Natural killer cell (primary cell): Measurements from ENCODE around the gene PLN. TPM values are rescaled to one million over a fixed set of nuclear protein-coding genes. Genes with fewer than 3 reads are reported as not detected.

Source experiments
- ATAC-seq, 3 donors: fragments of 150-1000 bp in 2 of 3; fragments of 200-7000 bp in 1 of 3; cut with Tn5 transposase; 1 replicate in 1 of 3; 2 replicates in 2 of 3; pipeline ENCODE4 v1.10.0; 2021; ENCODE audit warnings: mild to moderate bottlenecking in 2 of 3, moderate library complexity in 2 of 3
- DNase-seq, 2 donors: peaks; one replicate each; pipeline versions ENCODE4 v3.0.0 to v3.0.0-alpha.2; 2013 to 2021; ENCODE audit warnings: mixed read lengths in 1 of 2
- H3K27ac ChIP-seq: one replicate; pipeline ENCODE4 v1.5.1; 2013; ENCODE audit warnings: mild to moderate bottlenecking, low read length
- H3K27me3 ChIP-seq: one replicate; pipeline ENCODE4 v1.6.1; 2013; ENCODE audit warnings: low read length; ENCODE audit not compliant: control insufficient read depth, insufficient read depth
- H3K36me3 ChIP-seq: one replicate; pipeline ENCODE4 v1.6.1; 2013; ENCODE audit warnings: low read length; ENCODE audit not compliant: control insufficient read depth, insufficient read depth
- H3K4me1 ChIP-seq: one replicate; pipeline ENCODE4 v1.6.1; 2013; ENCODE audit warnings: low read length; ENCODE audit not compliant: control insufficient read depth, insufficient read depth
- H3K4me3 ChIP-seq: one replicate; pipeline ENCODE4 v1.5.1; 2013; ENCODE audit warnings: low read length
- H3K9me3 ChIP-seq: one replicate; pipeline ENCODE4 v1.6.1; 2013; ENCODE audit warnings: low read length; ENCODE audit not compliant: control insufficient read depth, insufficient read depth
- H3K27ac Mint-ChIP-seq, 2 donors: one replicate each; pipeline ENCODE4 v1.8.0; 2022; ENCODE audit warnings: mild to moderate bottlenecking in 2 of 2, mixed read lengths in 2 of 2, moderate library complexity in 1 of 2
- H3K27me3 Mint-ChIP-seq, 2 donors: one replicate each; pipeline ENCODE4 v1.8.0; 2022; ENCODE audit warnings: low read depth in 2 of 2, mixed read lengths in 2 of 2
- H3K36me3 Mint-ChIP-seq: one replicate; pipeline ENCODE4 v1.8.0; 2022; ENCODE audit warnings: mixed read lengths
- H3K4me1 Mint-ChIP-seq, 2 donors: one replicate each; pipeline ENCODE4 v1.8.0; 2022; ENCODE audit warnings: mixed read lengths in 2 of 2
- H3K4me3 Mint-ChIP-seq: one replicate; pipeline ENCODE4 v1.8.0; 2022; ENCODE audit warnings: mild to moderate bottlenecking, moderate library complexity, mixed read lengths
- H3K9me3 Mint-ChIP-seq, 2 donors: one replicate each; pipeline ENCODE4 v1.8.0; 2022; ENCODE audit warnings: mixed read lengths in 2 of 2
- WGBS: methylation state at CpG from one replicate; pipeline ENCODE4 v1.1.7; 2013; ENCODE audit warnings: missing lambda C conversion rate; ENCODE audit not compliant: insufficient coverage; 5-methylcytosine and 5-hydroxymethylcytosine counted together
- intact Hi-C: fragments of 100-400 bp; cut with micrococcal nuclease; formaldehyde crosslinking; loops from one replicate; pipeline ENCODE4 v1.14.2; 2022
- total RNA-seq, 4 donors: library from RNA; stranded (reverse); fragments of 120-200 nt in 1 of 4; gene quantifications; one replicate each; pipeline versions ENCODE4 v1.2.3 to v1.2.4, GENCODE V29; 2013 to 2022
- TF ChIP-seq, protein P1 (sequence below): fragments of 200-600 bp; IDR thresholded peaks from one replicate; pipeline ENCODE4 v1.8.0; 2022; ENCODE audit warnings: antibody characterized with exemption

Gene PLN
- total RNA-seq, 3 donors from 2014 or later (not counting 1 experiment from before 2014, with no cell fraction given), result not detected

DNA sequence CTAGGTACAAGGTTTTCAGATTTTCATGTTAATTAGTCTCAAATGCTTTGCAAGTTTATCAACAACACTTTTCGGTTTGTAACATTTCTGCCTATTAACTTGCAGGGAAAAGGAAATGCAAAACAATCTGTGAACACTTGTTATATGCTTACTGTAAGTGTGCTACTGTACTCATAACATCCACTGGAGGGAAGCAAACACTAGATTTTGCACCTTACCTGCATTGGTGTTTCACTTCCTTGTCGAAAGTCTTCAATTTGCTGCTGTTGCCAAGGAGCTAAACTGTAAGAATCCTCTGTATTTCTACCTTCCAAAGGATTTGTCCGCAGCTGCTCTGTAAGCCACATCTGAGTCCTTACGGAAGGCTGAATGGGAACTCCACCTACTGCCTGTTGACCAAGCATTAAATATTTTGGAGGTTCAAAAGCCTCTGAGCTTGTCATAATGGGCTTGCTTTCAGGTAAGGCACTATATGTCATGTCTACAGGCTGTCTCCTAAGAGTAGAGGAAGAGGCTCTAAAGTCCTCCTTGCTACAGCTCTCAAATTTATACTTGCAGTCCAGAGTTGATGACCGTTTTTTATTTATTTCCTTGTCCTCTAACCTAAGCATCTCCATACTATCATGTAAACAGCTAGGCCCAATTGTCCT lies 17.3 kb downstream of the PLN start:
- Mint-ChIP-seq H3K36me3 (no peaks in the 10 kb centered on the region), H3K4me1 (peaks cover 8 to 15% of the 10 kb centered on the region in 2 donors), H3K4me3 (no peak overlapping the region), H3K27me3 (no peaks in the 10 kb centered on the region), H3K9me3 (no peaks in the 10 kb centered on the region), H3K27ac (peak overlapping the region; percentile 25 to 35)
- ATAC-seq (peak; percentile 56 to 73 (median 65)), DNase-seq (peak in 1 of 2 donors; percentile 79)
- WGBS, result 87% methylated on average over 5 of the region's 5 CpGs
- Histone ChIP-seq H3K27me3 (no peaks in the 10 kb centered on the region), H3K4me1 (no peaks in the 10 kb centered on the region), H3K36me3 (peaks cover 11% of the 10 kb centered on the region), H3K27ac (no peak overlapping the region), H3K4me3 (no peak overlapping the region), H3K9me3 (no peaks in the 10 kb centered on the region)
- TF ChIP-seq, protein P1, sequence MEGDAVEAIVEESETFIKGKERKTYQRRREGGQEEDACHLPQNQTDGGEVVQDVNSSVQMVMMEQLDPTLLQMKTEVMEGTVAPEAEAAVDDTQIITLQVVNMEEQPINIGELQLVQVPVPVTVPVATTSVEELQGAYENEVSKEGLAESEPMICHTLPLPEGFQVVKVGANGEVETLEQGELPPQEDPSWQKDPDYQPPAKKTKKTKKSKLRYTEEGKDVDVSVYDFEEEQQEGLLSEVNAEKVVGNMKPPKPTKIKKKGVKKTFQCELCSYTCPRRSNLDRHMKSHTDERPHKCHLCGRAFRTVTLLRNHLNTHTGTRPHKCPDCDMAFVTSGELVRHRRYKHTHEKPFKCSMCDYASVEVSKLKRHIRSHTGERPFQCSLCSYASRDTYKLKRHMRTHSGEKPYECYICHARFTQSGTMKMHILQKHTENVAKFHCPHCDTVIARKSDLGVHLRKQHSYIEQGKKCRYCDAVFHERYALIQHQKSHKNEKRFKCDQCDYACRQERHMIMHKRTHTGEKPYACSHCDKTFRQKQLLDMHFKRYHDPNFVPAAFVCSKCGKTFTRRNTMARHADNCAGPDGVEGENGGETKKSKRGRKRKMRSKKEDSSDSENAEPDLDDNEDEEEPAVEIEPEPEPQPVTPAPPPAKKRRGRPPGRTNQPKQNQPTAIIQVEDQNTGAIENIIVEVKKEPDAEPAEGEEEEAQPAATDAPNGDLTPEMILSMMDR, result peak; percentile 31
- intact Hi-C loops, result loop anchor here (1.0 to 10.0 kb wide), 2 partner anchors 211 to 239 kb away; no protein-coding TSS in a partner anchor

DNA sequence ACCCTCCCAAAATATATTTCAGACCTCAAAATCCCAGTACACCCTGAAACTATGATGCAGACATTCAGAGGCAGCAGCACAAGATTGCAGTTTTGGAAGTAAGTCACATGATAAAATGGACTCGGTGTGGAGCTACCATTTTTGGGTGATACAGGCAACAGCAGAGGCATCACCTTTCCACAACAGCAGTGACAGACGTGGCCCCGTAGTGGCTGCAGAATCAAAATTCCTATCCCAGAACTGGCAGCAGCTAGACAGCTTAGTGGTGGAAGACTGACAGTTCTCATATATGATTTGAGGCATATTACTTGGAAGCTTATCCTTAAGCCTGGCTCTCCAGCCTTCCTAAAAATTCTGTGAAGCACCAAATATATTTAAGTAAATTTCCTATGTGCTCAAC lies 19.9 kb downstream of the PLN start:
- ATAC-seq, result no peak
- no peak overlapping the region for H3K27ac Mint-ChIP-seq

DNA sequence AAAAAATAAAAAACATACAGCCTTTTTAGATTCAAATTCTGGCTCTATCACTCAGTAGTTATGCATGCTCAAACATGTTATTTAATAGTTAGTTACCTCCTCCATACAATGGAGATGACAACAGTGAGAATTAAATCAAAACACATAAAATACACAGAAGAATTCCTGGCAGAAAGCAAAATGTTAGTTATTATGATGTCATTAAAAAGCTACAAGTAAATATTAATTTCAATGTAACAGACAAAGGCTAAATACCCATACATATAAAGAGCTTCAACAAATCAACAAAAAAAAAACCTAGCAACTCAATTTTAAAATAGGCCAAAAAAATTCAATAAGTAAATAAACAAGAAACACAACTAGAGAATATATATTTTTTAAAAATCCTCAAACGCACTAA lies 21.4 kb downstream of the PLN start:
- no CpG with 5 or more reads among the region's 1 CpG for WGBS
- Mint-ChIP-seq H3K27ac (no peak overlapping the region), H3K4me3 (no peak overlapping the region), H3K36me3 (peaks cover 8% of the 10 kb centered on the region), H3K9me3 (peaks cover 4 to 9% of the 10 kb centered on the region in 2 donors), H3K4me1 (peaks cover 8 to 21% of the 10 kb centered on the region in 2 donors), H3K27me3 (no peaks in the 10 kb centered on the region)
- DNase-seq (no peak), ATAC-seq (no peak)
- no peak overlapping the region for H3K4me3 ChIP-seq
- H3K9me3 ChIP-seq, result peaks cover 7% of the 10 kb centered on the region
- no peaks in the 10 kb centered on the region for H3K4me1 ChIP-seq
- no peaks in the 10 kb centered on the region for H3K27me3 ChIP-seq
- TF ChIP-seq, protein P1, result no peak
- no peak overlapping the region for H3K27ac ChIP-seq
- H3K36me3 ChIP-seq, result peaks cover 16% of the 10 kb centered on the region
- intact Hi-C loops, result loop anchor here (10.0 kb wide), 1 partner anchor 235 kb away; no protein-coding TSS in a partner anchor

More for the DNA sequence above, 19.9 kb downstream of the PLN start:
- Histone ChIP-seq H3K27me3 (no peaks in the 10 kb centered on the region), H3K9me3 (no peaks in the 10 kb centered on the region), H3K4me1 (no peaks in the 10 kb centered on the region), H3K4me3 (no peak overlapping the region), H3K27ac (no peak overlapping the region), H3K36me3 (peaks cover 11% of the 10 kb centered on the region)
- H3K4me3 Mint-ChIP-seq, result no peak overlapping the region
- TF ChIP-seq, protein P1, result no peak
- 94% methylated on average over 3 of the region's 3 CpGs for WGBS
- peaks cover 8 to 21% of the 10 kb centered on the region in 2 donors for H3K4me1 Mint-ChIP-seq
- no peaks in the 10 kb centered on the region for H3K27me3 Mint-ChIP-seq
- intact Hi-C loops, result loop anchor here (10.0 kb wide), 1 partner anchor 237 kb away; no protein-coding TSS in a partner anchor
- no peaks in the 10 kb centered on the region for H3K36me3 Mint-ChIP-seq
- no peaks in the 10 kb centered on the region for H3K9me3 Mint-ChIP-seq
- DNase-seq, result no peak
